22Rv1 (cell line): ENCODE results near the gene SPSB2.

Experiments
- ZFX ChIP-seq: fragments of 450-650 bp; IDR thresholded peaks from 2 replicates; pipeline ENCODE4 v1.6.1; 2017; ENCODE audit warnings: antibody characterized with exemption, borderline replicate concordance
- TF ChIP-seq, protein P1 (sequence below): fragments of 450-650 bp; IDR thresholded peaks from 2 replicates; pipeline ENCODE4 v1.5.1; 2017; ENCODE audit warnings: mild to moderate bottlenecking

DNA sequence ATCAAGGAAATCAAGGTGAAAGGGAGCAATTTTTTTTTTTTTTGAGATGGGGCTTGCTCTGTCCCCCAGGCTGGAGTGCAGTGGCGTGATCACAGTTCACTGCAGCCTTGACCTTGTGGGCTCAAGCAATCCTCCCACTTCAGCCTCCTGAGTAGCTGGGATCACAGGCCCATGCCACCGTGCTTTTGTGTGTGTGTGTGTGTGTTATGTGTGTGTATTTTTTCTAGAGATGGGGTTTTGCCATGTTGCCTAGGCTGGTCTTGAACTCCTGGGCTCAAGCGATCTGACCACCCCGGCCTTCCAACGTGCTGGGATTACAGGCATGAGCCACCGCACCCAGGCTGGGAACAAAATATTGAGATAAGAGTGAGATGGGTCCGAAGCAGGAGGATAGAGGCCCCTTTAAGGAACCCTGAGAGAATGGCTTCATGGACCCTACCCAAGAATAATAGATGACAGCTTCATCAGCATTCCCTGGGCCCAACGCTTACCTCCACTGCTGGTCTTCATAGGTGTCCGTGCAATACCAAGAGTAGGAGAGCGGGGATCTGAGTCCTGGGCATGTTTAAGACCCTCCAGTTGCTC lies 23.0 kb downstream of the SPSB2 start:
- TF ChIP-seq, protein P1, sequence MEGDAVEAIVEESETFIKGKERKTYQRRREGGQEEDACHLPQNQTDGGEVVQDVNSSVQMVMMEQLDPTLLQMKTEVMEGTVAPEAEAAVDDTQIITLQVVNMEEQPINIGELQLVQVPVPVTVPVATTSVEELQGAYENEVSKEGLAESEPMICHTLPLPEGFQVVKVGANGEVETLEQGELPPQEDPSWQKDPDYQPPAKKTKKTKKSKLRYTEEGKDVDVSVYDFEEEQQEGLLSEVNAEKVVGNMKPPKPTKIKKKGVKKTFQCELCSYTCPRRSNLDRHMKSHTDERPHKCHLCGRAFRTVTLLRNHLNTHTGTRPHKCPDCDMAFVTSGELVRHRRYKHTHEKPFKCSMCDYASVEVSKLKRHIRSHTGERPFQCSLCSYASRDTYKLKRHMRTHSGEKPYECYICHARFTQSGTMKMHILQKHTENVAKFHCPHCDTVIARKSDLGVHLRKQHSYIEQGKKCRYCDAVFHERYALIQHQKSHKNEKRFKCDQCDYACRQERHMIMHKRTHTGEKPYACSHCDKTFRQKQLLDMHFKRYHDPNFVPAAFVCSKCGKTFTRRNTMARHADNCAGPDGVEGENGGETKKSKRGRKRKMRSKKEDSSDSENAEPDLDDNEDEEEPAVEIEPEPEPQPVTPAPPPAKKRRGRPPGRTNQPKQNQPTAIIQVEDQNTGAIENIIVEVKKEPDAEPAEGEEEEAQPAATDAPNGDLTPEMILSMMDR: no peak
- no peak for TF ChIP-seq ZFX
